ENCODE measurements around the gene GNG3. TPM values are rescaled to one million over a fixed set of nuclear protein-coding genes. Genes with fewer than 3 reads are reported as not detected.
A peak's percentile ranks its signal among the peaks of the same experiment; 100 is the strongest.

The GNG3 gene
- polyA plus RNA-seq, 3 donors, result 0.23 TPM; not detected in 2

GRCh38 chr11:62708793-62709192 lies 1.3 kb downstream of the GNG3 start:
- TF ChIP-seq CTCF (IDR thresholded peaks at IDR 0.05), result no peak
- Histone ChIP-seq H3K79me2 (ENCODE audit: insufficient read depth, low read length) (peaks cover 14% of the 10 kb centered on the region), H3K27me3 (ENCODE audit: control insufficient read depth in 2 of 2, insufficient read depth in 2 of 2, low read length in 2 of 2) (no peaks in the 10 kb centered on the region), H3K36me3 (replicated peaks in 1 of 2; ENCODE audit: control insufficient read depth in 1 of 2, insufficient read depth in 2 of 2, low read length in 2 of 2) (peaks cover 25 to 33% of the 10 kb centered on the region in 2 donors), H3K9ac (ENCODE audit: insufficient read depth, low read length, poor library complexity, severe bottlenecking) (peak overlapping the region; percentile 88), H3K4me3 (replicated peaks in 1 of 3; ENCODE audit: low read depth in 2 of 3, low read length in 3 of 3) (peak overlapping the region; percentile 72 to 91 (median 83)), H3K27ac (ENCODE audit: low read depth in 1 of 2, low read length in 2 of 2) (peak overlapping the region; percentile 95 to 97), H2AFZ (ENCODE audit: insufficient read depth, low read depth, low read length, poor library complexity, severe bottlenecking) (peak overlapping the region; percentile 98), H3K4me1 (ENCODE audit: control insufficient read depth in 1 of 2, insufficient read depth in 2 of 2, low read length in 2 of 2) (peaks cover 46 to 63% of the 10 kb centered on the region in 2 donors), H3K4me2 (replicated peaks; ENCODE audit: extremely low read depth, low read length, poor library complexity, severe bottlenecking) (peak overlapping the region; percentile 96), H3K9me3 (replicated peaks in 1 of 2; ENCODE audit: control insufficient read depth in 1 of 2, insufficient read depth in 1 of 2, low read length in 2 of 2) (no peaks in the 10 kb centered on the region), H4K20me1 (ENCODE audit: insufficient read depth, low read length) (no peaks in the 10 kb centered on the region)
- Mint-ChIP-seq H3K27me3 (ENCODE audit: low read depth in 3 of 3) (no peaks in the 10 kb centered on the region), H3K36me3 (peaks cover 23 to 32% of the 10 kb centered on the region in 2 donors), H3K9me3 (no peaks in the 10 kb centered on the region), H3K4me3 (peak overlapping the region; percentile 87 to 99), H3K4me1 (peaks cover 50% of the 10 kb centered on the region), H3K27ac (peak overlapping the region; percentile 95 to 99 (median 98))
- intact Hi-C loops (cut with micrococcal nuclease), result loop anchor here (1.0 to 10.0 kb wide), 3 partner anchors 19 to 114 kb away; partner anchors contain the start of genes TUT1 (in 2 of the 2), HNRNPUL2 (in 1 of the 2) and INTS5 (in 1 of the 2)
- DNase-seq, result no peak
- 0% methylated on average over 3 of the region's 7 CpGs for WGBS (ENCODE audit: insufficient coverage)

- peaks cover 19% of the 10 kb centered on the region for H3K79me2 ChIP-seq (ENCODE audit: insufficient read depth, low read length)
- Mint-ChIP-seq H3K4me3 (peak overlapping the region; percentile 87 to 99), H3K9me3 (no peaks in the 10 kb centered on the region), H3K4me1 (peaks cover 46% of the 10 kb centered on the region), H3K27me3 (ENCODE audit: low read depth in 3 of 3) (no peaks in the 10 kb centered on the region), H3K36me3 (peaks cover 28 to 39% of the 10 kb centered on the region in 2 donors), H3K27ac (peak overlapping the region; percentile 95 to 99 (median 98))
- H3K36me3 ChIP-seq (replicated peaks in 1 of 2; ENCODE audit: control insufficient read depth in 1 of 2, insufficient read depth in 2 of 2, low read length in 2 of 2), result peaks cover 29 to 40% of the 10 kb centered on the region in 2 donors
- no peaks in the 10 kb centered on the region for H3K9me3 ChIP-seq (replicated peaks in 1 of 2; ENCODE audit: control insufficient read depth in 1 of 2, insufficient read depth in 1 of 2, low read length in 2 of 2)
- WGBS (ENCODE audit: insufficient coverage), result 1% methylated on average over 33 of the region's 47 CpGs
- peak overlapping the region; percentile 98 for H2AFZ ChIP-seq (ENCODE audit: insufficient read depth, low read depth, low read length, poor library complexity, severe bottlenecking)
- peak overlapping the region; percentile 95 to 97 for H3K27ac ChIP-seq (ENCODE audit: low read depth in 1 of 2, low read length in 2 of 2)
- H3K4me1 ChIP-seq (ENCODE audit: control insufficient read depth in 1 of 2, insufficient read depth in 2 of 2, low read length in 2 of 2), result peaks cover 40 to 56% of the 10 kb centered on the region in 2 donors
- H3K4me2 ChIP-seq (replicated peaks; ENCODE audit: extremely low read depth, low read length, poor library complexity, severe bottlenecking), result peak overlapping the region; percentile 96
- intact Hi-C loops (cut with micrococcal nuclease), result loop anchor here (1.0 to 10.0 kb wide), 3 partner anchors 18 to 115 kb away; partner anchors contain the start of genes TUT1 (in 2 of the 2), HNRNPUL2 (in 1 of the 2) and INTS5 (in 1 of the 2)
- peaks cover 3% of the 10 kb centered on the region for H4K20me1 ChIP-seq (ENCODE audit: insufficient read depth, low read length)
- peak overlapping the region; percentile 88 for H3K9ac ChIP-seq (ENCODE audit: insufficient read depth, low read length, poor library complexity, severe bottlenecking)
- TF ChIP-seq CTCF (IDR thresholded peaks at IDR 0.05), result no peak
- peak; percentile 97 to 99 (median 98) for DNase-seq
- H3K4me3 ChIP-seq (replicated peaks in 1 of 3; ENCODE audit: low read depth in 2 of 3, low read length in 3 of 3), result peak overlapping the region; percentile 72 to 91 (median 83)
- H3K27me3 ChIP-seq (ENCODE audit: control insufficient read depth in 2 of 2, insufficient read depth in 2 of 2, low read length in 2 of 2), result no peaks in the 10 kb centered on the region
Observed at GRCh38 chr11:62709247-62710000, 1.9 kb downstream of the GNG3 start.
